ENCODE measurements around the gene GAN.

Gene GAN

GRCh38 chr16:81314603-81315270 is at the start of gene GAN:
Gene GAN (plus strand): TSS chr16:81314962. CDS start chr16:81315114, 152 bp downstream.
- no peak for TF ChIP-seq ZNF274 (IDR thresholded peaks at IDR 0.05; ENCODE audit: low read depth, low read length)
- H3K4me3 ChIP-seq (ENCODE audit: low read length): peak within 1 kb of the TSS; percentile 91

- H3K4me3 ChIP-seq (ENCODE audit: low read length): no peak overlapping the region
- no peak for TF ChIP-seq ZNF274 (IDR thresholded peaks at IDR 0.05; ENCODE audit: low read depth, low read length)
Observed at GRCh38 chr16:81265052-81265451, 49.7 kb upstream of the GAN start.

- no peak for TF ChIP-seq ZNF274 (IDR thresholded peaks at IDR 0.05; ENCODE audit: low read depth, low read length)
- H3K4me3 ChIP-seq (ENCODE audit: low read length): no peak overlapping the region
Observed at GRCh38 chr16:81265658-81266451, 48.9 kb upstream of the GAN start.

- no peak overlapping the region for H3K4me3 ChIP-seq (ENCODE audit: low read length)
- no peak for TF ChIP-seq ZNF274 (IDR thresholded peaks at IDR 0.05; ENCODE audit: low read depth, low read length)
Observed at GRCh38 chr16:81266680-81267095, 48.1 kb upstream of the GAN start.

GRCh38 chr16:81268509-81268908 is 46.3 kb upstream of the GAN start:
- TF ChIP-seq ZNF274 (IDR thresholded peaks at IDR 0.05; ENCODE audit: low read depth, low read length): no peak
- H3K4me3 ChIP-seq (ENCODE audit: low read length): no peak overlapping the region

GRCh38 chr16:81273223-81273950 is 41.4 kb upstream of the GAN start:
- no peak overlapping the region for H3K4me3 ChIP-seq (ENCODE audit: low read length)
- no peak for TF ChIP-seq ZNF274 (IDR thresholded peaks at IDR 0.05; ENCODE audit: low read depth, low read length)

GRCh38 chr16:81275064-81275532 is 39.7 kb upstream of the GAN start:
- H3K4me3 ChIP-seq (ENCODE audit: low read length): no peak overlapping the region
- TF ChIP-seq ZNF274 (IDR thresholded peaks at IDR 0.05; ENCODE audit: low read depth, low read length): no peak

- TF ChIP-seq ZNF274 (IDR thresholded peaks at IDR 0.05; ENCODE audit: low read depth, low read length): no peak
- no peak overlapping the region for H3K4me3 ChIP-seq (ENCODE audit: low read length)
Observed at GRCh38 chr16:81275795-81276194, 39.0 kb upstream of the GAN start.

GRCh38 chr16:81276323-81276722 is 38.4 kb upstream of the GAN start:
- no peak for TF ChIP-seq ZNF274 (IDR thresholded peaks at IDR 0.05; ENCODE audit: low read depth, low read length)
- no peak overlapping the region for H3K4me3 ChIP-seq (ENCODE audit: low read length)

- H3K4me3 ChIP-seq (ENCODE audit: low read length): no peak overlapping the region
- TF ChIP-seq ZNF274 (IDR thresholded peaks at IDR 0.05; ENCODE audit: low read depth, low read length): no peak
Observed at GRCh38 chr16:81277541-81278080, 37.2 kb upstream of the GAN start.

GRCh38 chr16:81278526-81278925 is 36.2 kb upstream of the GAN start:
- no peak for TF ChIP-seq ZNF274 (IDR thresholded peaks at IDR 0.05; ENCODE audit: low read depth, low read length)
- no peak overlapping the region for H3K4me3 ChIP-seq (ENCODE audit: low read length)

- TF ChIP-seq ZNF274 (IDR thresholded peaks at IDR 0.05; ENCODE audit: low read depth, low read length): no peak
- no peak overlapping the region for H3K4me3 ChIP-seq (ENCODE audit: low read length)
Observed at GRCh38 chr16:81279392-81279791, 35.4 kb upstream of the GAN start.

GRCh38 chr16:81280393-81280792 is 34.4 kb upstream of the GAN start:
- no peak for TF ChIP-seq ZNF274 (IDR thresholded peaks at IDR 0.05; ENCODE audit: low read depth, low read length)
- no peak overlapping the region for H3K4me3 ChIP-seq (ENCODE audit: low read length)

GRCh38 chr16:81283044-81283443 is 31.7 kb upstream of the GAN start:
- TF ChIP-seq ZNF274 (IDR thresholded peaks at IDR 0.05; ENCODE audit: low read depth, low read length): no peak
- no peak overlapping the region for H3K4me3 ChIP-seq (ENCODE audit: low read length)

Data from GM08714 (cell line).